Vagina (tissue), 2 donors: ENCODE measurements around the gene RNU1-2.

Experiments
- POLR2A ChIP-seq, 2 donors: fragments of 450-650 bp; IDR thresholded peaks; one replicate each; pipeline ENCODE4 v1.6.1; 2017; ENCODE audit warnings: antibody characterized with exemption in 2 of 2, mild to moderate bottlenecking in 2 of 2, moderate library complexity in 2 of 2
- POLR2AphosphoS5 ChIP-seq, 2 donors: sonication (generic); formaldehyde crosslinking; IDR thresholded peaks; one replicate each; pipeline ENCODE4 v1.9.0; 2017; ENCODE audit warnings: antibody characterized with exemption in 2 of 2, mild to moderate bottlenecking in 2 of 2, low read depth in 1 of 2; ENCODE audit not compliant: insufficient read depth in 1 of 2
- TF ChIP-seq, protein P1 (sequence below), 3 experiments: fragments of 450-650 bp in 2 of 3; fragments of 200-600 bp in 1 of 3; sonication (generic) in 1 of 3; IDR thresholded peaks; one replicate each; pipeline ENCODE4 v1.5.1; 2017 to 2019; ENCODE audit warnings: antibody characterized with exemption in 3 of 3, mild to moderate bottlenecking in 2 of 3, moderate library complexity in 2 of 3

DNA sequence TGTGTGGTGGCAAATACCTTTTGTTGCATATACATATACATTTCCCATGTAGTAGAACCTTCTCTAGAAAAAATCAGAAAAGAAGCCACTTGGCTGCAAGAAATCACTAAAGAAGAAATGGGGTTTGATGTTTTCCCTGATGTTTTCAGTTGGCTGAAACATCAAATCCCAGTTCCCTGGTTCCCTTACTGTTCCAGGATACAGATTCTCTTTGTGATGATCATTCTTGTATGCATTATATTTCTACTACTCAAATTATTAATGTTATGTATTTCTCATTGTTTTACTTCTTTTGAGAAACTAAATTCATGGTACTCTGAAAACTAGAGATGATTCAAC lies 7.6 kb downstream of the RNU1-2 start:
- TF ChIP-seq POLR2A (IDR thresholded peaks at IDR 0.05): no peak
- TF ChIP-seq, protein P1, sequence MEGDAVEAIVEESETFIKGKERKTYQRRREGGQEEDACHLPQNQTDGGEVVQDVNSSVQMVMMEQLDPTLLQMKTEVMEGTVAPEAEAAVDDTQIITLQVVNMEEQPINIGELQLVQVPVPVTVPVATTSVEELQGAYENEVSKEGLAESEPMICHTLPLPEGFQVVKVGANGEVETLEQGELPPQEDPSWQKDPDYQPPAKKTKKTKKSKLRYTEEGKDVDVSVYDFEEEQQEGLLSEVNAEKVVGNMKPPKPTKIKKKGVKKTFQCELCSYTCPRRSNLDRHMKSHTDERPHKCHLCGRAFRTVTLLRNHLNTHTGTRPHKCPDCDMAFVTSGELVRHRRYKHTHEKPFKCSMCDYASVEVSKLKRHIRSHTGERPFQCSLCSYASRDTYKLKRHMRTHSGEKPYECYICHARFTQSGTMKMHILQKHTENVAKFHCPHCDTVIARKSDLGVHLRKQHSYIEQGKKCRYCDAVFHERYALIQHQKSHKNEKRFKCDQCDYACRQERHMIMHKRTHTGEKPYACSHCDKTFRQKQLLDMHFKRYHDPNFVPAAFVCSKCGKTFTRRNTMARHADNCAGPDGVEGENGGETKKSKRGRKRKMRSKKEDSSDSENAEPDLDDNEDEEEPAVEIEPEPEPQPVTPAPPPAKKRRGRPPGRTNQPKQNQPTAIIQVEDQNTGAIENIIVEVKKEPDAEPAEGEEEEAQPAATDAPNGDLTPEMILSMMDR (IDR thresholded peaks at IDR 0.05): no peak
- TF ChIP-seq POLR2AphosphoS5 (IDR thresholded peaks at IDR 0.05; ENCODE audit: insufficient read depth in 1 of 2, low read depth in 1 of 2): no peak
